ENCODE results near the gene VPS26A. TPM values are rescaled to one million over a fixed set of nuclear protein-coding genes. Genes with fewer than 3 reads are reported as not detected.

VPS26A gene
- total RNA-seq, 3 donors from 2014 or later (not counting 1 experiment from before 2014, with no cell fraction given): 62.6 to 86.4 (median 86.2) TPM

DNA sequence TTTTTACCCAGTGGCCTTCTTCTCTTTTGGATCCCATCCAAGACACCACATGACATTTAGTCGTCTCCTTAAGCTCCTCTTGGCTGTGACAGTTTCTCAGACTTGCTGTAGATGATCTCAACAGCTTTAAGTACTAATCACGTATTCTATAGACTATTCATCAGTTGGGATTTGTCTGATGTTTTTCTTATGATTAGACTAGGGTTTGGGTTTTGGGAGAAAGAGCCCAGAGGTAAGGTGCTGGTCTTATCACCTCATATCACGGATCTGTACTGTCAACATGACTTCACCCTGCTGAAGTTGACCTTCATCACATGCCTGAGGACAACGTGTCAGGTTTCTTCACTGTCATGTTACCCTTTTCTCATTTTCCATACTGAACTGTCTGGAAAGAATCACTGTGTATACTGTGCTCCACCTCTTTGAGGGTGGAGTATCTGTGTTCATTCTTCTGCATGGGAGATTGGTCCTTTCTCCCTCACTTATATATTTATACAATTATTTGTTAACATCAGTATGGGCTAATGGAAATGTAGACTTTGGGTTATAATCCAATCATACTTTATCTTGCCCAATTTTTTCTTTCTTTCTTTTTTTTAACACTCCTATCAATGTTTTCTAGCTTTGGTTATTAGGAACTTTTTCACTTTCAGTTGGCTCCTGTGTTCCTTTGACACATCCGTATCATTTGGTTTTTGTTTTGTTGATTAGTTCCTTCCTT is 89.8 kb downstream of the VPS26A start:
- no peaks in the 10 kb centered on the region for H3K9me3 Mint-ChIP-seq
- no peaks in the 10 kb centered on the region for H3K27me3 Mint-ChIP-seq (ENCODE audit: low read depth in 2 of 2)
- no peaks in the 10 kb centered on the region for H3K27me3 ChIP-seq (ENCODE audit: control insufficient read depth, insufficient read depth, low read length)
- no peak overlapping the region for H3K4me3 ChIP-seq (ENCODE audit: low read length)
- TF ChIP-seq, protein P1, sequence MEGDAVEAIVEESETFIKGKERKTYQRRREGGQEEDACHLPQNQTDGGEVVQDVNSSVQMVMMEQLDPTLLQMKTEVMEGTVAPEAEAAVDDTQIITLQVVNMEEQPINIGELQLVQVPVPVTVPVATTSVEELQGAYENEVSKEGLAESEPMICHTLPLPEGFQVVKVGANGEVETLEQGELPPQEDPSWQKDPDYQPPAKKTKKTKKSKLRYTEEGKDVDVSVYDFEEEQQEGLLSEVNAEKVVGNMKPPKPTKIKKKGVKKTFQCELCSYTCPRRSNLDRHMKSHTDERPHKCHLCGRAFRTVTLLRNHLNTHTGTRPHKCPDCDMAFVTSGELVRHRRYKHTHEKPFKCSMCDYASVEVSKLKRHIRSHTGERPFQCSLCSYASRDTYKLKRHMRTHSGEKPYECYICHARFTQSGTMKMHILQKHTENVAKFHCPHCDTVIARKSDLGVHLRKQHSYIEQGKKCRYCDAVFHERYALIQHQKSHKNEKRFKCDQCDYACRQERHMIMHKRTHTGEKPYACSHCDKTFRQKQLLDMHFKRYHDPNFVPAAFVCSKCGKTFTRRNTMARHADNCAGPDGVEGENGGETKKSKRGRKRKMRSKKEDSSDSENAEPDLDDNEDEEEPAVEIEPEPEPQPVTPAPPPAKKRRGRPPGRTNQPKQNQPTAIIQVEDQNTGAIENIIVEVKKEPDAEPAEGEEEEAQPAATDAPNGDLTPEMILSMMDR (IDR thresholded peaks at IDR 0.05): no peak
- H3K4me3 Mint-ChIP-seq: no peak overlapping the region
- no peak overlapping the region for H3K27ac Mint-ChIP-seq
- H3K36me3 ChIP-seq (ENCODE audit: control insufficient read depth, insufficient read depth, low read length): peaks cover 2% of the 10 kb centered on the region
- H3K27ac ChIP-seq (ENCODE audit: low read length): no peak overlapping the region
- no peaks in the 10 kb centered on the region for H3K9me3 ChIP-seq (ENCODE audit: control insufficient read depth, insufficient read depth, low read length)
- DNase-seq: no peak
- peaks cover 12% of the 10 kb centered on the region for H3K4me1 ChIP-seq (ENCODE audit: control insufficient read depth, insufficient read depth, low read length)
- ATAC-seq: no peak
- 76% methylated on average over 4 of the region's 5 CpGs for WGBS (ENCODE audit: insufficient coverage)
- intact Hi-C loops (cut with micrococcal nuclease): no loop called here
- peaks cover 8% of the 10 kb centered on the region for H3K36me3 Mint-ChIP-seq
- peaks cover 27 to 53% of the 10 kb centered on the region in 2 donors for H3K4me1 Mint-ChIP-seq

DNA sequence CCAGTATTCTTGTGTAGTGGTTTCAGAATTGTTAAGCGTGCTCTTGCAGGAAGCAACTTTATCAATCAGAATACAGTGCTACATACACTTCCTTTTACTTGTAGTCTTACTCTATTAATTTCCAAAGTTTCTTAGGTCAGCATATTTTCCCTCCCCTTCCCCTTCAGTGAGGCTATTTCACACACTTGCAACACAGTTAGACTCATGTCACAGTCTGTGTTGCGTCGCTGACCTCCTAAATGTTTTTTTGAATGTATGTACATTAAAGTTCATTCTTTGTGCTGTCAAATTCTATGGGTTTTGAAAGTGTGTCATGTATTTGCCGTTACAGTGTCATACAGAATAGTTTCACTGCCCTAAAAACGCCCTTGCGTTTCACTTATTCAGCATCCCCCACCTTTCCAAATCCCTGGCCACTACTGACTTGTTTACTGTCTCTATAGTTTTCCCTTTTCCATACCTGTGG is 90.7 kb downstream of the VPS26A start:
- no peak for DNase-seq
- Histone ChIP-seq H3K27me3 (ENCODE audit: control insufficient read depth, insufficient read depth, low read length) (no peaks in the 10 kb centered on the region), H3K27ac (ENCODE audit: low read length) (no peak overlapping the region), H3K9me3 (ENCODE audit: control insufficient read depth, insufficient read depth, low read length) (no peaks in the 10 kb centered on the region), H3K36me3 (ENCODE audit: control insufficient read depth, insufficient read depth, low read length) (no peaks in the 10 kb centered on the region), H3K4me1 (ENCODE audit: control insufficient read depth, insufficient read depth, low read length) (peaks cover 12% of the 10 kb centered on the region), H3K4me3 (ENCODE audit: low read length) (no peak overlapping the region)
- no peaks in the 10 kb centered on the region for H3K9me3 Mint-ChIP-seq
- H3K4me1 Mint-ChIP-seq: peaks cover 27 to 45% of the 10 kb centered on the region in 2 donors
- H3K4me3 Mint-ChIP-seq: no peak overlapping the region
- H3K27ac Mint-ChIP-seq: peak overlapping the region in 1 of 2 donors; percentile 84
- no peaks in the 10 kb centered on the region for H3K36me3 Mint-ChIP-seq
- WGBS (ENCODE audit: insufficient coverage): 95% methylated on average over 4 of the region's 6 CpGs
- TF ChIP-seq, protein P1 (IDR thresholded peaks at IDR 0.05): no peak
- no peaks in the 10 kb centered on the region for H3K27me3 Mint-ChIP-seq (ENCODE audit: low read depth in 2 of 2)
- no peak for ATAC-seq
- intact Hi-C loops (cut with micrococcal nuclease): no loop called here

DNA sequence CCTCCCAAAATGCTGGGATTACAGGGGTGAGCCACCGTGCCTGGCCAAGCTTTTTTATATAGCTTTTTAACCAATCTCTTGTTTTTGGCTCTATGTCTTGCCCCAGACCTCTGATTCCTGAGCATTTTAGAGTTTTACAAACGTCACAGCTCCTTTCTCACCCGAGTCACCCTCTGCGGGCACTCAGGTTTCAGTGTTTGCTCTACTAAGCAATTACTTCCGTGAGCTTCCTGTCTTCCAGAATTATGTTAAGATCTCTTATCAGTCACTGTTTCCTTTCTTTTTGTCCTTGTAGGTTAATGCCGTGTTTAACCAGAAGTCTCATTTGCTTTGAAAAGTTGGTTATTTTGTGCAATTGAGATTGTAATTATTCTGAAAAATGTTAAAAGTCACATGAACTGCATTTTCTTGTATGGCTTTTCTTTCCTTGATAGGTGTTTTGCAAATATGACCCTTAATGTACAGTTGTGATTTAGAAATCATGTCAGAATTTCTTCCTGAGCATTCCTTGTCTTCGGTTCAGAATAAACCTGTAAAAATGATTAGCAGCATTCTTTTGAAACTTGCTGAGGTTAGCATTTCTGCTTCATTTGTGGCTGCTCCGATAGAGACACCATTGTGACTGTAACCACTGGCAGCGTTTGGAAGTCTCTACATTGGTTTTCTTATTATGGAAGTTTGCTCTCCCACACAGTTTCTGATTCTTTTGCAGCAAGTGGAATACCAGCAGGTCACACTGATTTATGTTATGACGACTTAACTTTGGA is 91.6 kb downstream of the VPS26A start:
- WGBS (ENCODE audit: insufficient coverage): 13% methylated on average over 8 of the region's 10 CpGs
- H3K27ac ChIP-seq (ENCODE audit: low read length): no peak overlapping the region
- Mint-ChIP-seq H3K4me1 (peaks cover 27 to 42% of the 10 kb centered on the region in 2 donors), H3K27ac (peak overlapping the region in 1 of 2 donors; percentile 84), H3K9me3 (no peaks in the 10 kb centered on the region), H3K27me3 (ENCODE audit: low read depth in 2 of 2) (no peaks in the 10 kb centered on the region), H3K4me3 (peak overlapping the region; percentile 35), H3K36me3 (no peaks in the 10 kb centered on the region)
- H3K27me3 ChIP-seq (ENCODE audit: control insufficient read depth, insufficient read depth, low read length): no peaks in the 10 kb centered on the region
- intact Hi-C loops (cut with micrococcal nuclease): no loop called here
- no peaks in the 10 kb centered on the region for H3K9me3 ChIP-seq (ENCODE audit: control insufficient read depth, insufficient read depth, low read length)
- no peak overlapping the region for H3K4me3 ChIP-seq (ENCODE audit: low read length)
- ATAC-seq (peak in 2 of 3 donors; percentile 35 to 88), DNase-seq (peak in 1 of 2 donors; percentile 50)
- peaks cover 12% of the 10 kb centered on the region for H3K4me1 ChIP-seq (ENCODE audit: control insufficient read depth, insufficient read depth, low read length)
- TF ChIP-seq, protein P1 (IDR thresholded peaks at IDR 0.05): no peak
- no peaks in the 10 kb centered on the region for H3K36me3 ChIP-seq (ENCODE audit: control insufficient read depth, insufficient read depth, low read length)

Measured in natural killer cell (primary cell).